Measurements from ENCODE around the gene CNST.

DNA sequence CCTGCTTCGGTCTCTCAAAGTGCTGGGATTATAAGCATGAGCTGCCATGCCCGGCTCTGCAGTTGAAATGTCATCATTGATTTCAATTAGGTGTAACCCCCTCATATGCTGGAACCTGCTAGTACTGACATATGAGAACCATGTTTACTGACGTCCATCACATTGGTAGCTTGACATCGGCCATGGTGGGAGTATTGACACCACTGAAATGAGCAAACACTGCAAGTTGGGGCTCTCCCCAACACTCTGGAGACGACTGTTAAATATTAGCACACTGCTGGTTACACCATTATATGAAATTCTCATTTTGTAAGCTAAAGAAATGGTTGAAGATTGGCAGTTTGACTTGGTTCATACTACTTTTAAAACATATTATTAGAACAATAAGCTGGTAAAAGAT is 63.7 kb downstream of the CNST start:
- TF ChIP-seq, protein P1, sequence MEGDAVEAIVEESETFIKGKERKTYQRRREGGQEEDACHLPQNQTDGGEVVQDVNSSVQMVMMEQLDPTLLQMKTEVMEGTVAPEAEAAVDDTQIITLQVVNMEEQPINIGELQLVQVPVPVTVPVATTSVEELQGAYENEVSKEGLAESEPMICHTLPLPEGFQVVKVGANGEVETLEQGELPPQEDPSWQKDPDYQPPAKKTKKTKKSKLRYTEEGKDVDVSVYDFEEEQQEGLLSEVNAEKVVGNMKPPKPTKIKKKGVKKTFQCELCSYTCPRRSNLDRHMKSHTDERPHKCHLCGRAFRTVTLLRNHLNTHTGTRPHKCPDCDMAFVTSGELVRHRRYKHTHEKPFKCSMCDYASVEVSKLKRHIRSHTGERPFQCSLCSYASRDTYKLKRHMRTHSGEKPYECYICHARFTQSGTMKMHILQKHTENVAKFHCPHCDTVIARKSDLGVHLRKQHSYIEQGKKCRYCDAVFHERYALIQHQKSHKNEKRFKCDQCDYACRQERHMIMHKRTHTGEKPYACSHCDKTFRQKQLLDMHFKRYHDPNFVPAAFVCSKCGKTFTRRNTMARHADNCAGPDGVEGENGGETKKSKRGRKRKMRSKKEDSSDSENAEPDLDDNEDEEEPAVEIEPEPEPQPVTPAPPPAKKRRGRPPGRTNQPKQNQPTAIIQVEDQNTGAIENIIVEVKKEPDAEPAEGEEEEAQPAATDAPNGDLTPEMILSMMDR (IDR thresholded peaks at IDR 0.05): no peak
- TF ChIP-seq EZH2 (IDR thresholded peaks at IDR 0.05): no peak
- TF ChIP-seq EZH2phosphoT487 (IDR thresholded peaks at IDR 0.05): no peak

All from neural progenitor cell (in vitro differentiated cells).